NCI-H2227 (cell line): Measurements from ENCODE around the gene ZNF541.

Experiments used
- DNase-seq: peaks from one replicate; lab custom pipeline; 2025; ENCODE audit not compliant: unreplicated experiment; lab: John Stamatoyannopoulos, UW

The ZNF541 gene

DNA sequence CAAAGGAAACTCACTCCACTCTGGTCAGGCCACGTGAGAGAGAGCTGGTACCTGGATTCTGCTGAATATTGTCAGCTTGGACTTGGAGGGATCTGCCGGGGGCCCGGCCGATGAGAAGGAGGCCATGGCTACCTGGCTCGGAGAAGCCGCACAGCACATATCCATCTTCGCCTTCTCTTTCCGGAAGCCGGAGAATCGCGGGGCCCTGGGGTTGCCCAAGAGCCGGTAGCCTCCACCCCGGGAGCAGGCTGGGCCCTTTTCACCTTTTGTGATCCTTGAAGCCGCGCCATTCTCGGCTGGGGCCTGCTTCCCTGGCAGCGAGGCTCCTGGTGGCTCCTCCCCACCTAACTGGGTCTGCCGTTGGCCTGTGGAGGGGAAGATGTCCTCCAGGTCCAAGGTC, 28.9 kb downstream of the ZNF541 start:
- DNase-seq = no peak

GRCh38 chr19:47542030-47542475, 30.9 kb downstream of the ZNF541 start:
- DNase-seq = no peak

DNA sequence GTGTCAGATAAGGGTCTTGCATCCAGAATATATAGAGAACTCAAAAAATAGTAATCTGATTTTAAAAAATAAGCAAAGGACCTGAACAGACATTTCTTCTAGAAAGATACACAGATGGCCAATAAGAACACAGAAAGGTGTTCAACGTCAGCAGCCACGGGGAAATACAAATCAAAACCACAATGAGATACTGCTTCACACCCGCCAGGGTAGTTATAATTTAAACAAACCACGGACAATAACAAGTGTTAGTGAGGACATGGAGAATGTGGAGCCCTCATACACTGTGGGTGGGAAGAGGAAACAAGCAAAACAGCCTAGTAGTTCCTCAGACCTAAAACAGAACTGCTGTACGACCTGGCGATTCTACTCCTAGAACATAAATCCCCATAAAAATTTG, 31.4 kb downstream of the ZNF541 start:
- no peak for DNase-seq

- peak; percentile 5 for DNase-seq
These were observed 32.2 kb downstream of the ZNF541 start for GRCh38 chr19:47540748-47541147.

- DNase-seq = no peak
These were observed 33.1 kb downstream of the ZNF541 start for GRCh38 chr19:47539747-47540311.

- DNase-seq = no peak
These were observed 34.1 kb downstream of the ZNF541 start for GRCh38 chr19:47538812-47539211.

GRCh38 chr19:47537493-47537892, 35.5 kb downstream of the ZNF541 start:
- DNase-seq = no peak

DNA sequence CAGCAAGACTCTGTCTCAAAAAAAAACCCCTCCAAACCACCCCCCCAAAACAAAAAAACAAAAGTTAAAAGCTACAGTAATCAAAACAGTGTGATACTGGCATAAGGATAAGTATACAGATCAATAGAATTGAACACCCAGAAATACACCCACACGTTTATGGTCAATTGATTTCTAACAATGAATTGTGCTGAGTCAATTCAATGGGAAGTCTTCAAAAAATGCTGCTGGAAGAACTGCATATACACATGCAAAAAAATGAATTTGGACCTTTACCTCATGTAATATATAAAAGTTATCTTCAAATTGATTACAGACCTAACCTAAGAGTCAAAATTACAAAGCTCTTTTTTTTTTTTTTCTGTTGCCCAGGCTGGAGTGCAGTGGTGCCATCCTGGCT, 38.3 kb downstream of the ZNF541 start:
- DNase-seq = no peak

GRCh38 chr19:47531640-47532387, 41.1 kb downstream of the ZNF541 start:
- DNase-seq = no peak

GRCh38 chr19:47529018-47529742, 43.8 kb downstream of the ZNF541 start:
- DNase-seq = no peak

DNA sequence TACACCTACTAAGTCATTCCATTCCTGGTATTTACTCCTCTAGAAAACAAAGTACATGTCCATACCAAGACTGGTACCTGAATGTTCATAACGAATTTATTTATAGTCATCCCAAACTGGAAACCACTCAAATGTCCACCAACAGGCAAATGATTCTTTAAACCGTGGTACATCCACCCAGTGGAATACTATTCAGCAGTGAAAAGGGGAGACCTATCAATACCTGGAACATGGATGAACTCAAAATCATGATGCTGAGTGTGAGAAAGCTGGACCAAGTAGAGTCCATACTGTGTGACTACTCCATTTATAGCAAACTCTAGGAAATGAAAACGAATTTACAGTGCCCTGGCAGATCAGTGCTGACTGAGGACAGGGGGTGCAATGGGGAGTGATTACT, 46.1 kb downstream of the ZNF541 start:
- DNase-seq = no peak

DNA sequence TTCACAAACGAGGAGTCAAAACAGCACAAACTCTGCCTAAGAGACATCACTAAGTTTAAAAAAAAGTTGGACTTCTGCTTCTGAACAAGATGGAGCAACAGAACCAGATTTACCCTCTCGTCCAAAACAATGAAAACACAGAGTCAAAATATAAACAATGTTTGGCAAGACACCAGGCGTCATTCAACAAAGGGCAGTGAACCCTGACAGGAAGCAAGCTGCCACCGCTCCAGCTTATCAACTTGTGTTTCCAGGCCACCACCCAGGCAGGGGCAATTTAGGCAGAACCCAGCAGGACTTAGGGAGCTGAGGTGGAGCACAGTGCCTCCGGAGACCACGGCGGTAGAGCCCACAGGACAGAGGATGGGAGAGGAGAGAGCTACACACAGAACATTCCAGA, 49.5 kb downstream of the ZNF541 start:
- no peak for DNase-seq
